Immature natural killer cell (primary cell): ENCODE results near the gene PABPN1L. TPM values are rescaled to one million over a fixed set of nuclear protein-coding genes. Genes with fewer than 3 reads are reported as not detected.
A peak's percentile ranks its signal among the peaks of the same experiment; 100 is the strongest.

Experiments used
- DNase-seq, 3 donors: peaks; one replicate each; pipeline ENCODE4 v3.0.0; 2022; ENCODE audit warnings: mixed read lengths in 1 of 3
- H3K27ac Mint-ChIP-seq, 6 donors: one replicate each; pipeline ENCODE4 v1.8.0; 2020; ENCODE audit warnings: mixed read lengths in 6 of 6, mild to moderate bottlenecking in 5 of 6, inconsistent platforms in 4 of 6, moderate library complexity in 3 of 6
- H3K27me3 Mint-ChIP-seq, 3 donors: one replicate each; pipeline ENCODE4 v1.8.0; 2020 to 2021; ENCODE audit warnings: low read depth in 3 of 3, mild to moderate bottlenecking in 3 of 3, mixed read lengths in 3 of 3, moderate library complexity in 3 of 3, inconsistent platforms in 1 of 3
- H3K36me3 Mint-ChIP-seq, 3 donors: one replicate each; pipeline ENCODE4 v1.8.0; 2020; ENCODE audit warnings: mixed read lengths in 3 of 3, inconsistent platforms in 2 of 3, mild to moderate bottlenecking in 2 of 3
- H3K4me1 Mint-ChIP-seq, 2 donors: one replicate each; pipeline ENCODE4 v1.8.0; 2020; ENCODE audit warnings: inconsistent platforms in 2 of 2, mild to moderate bottlenecking in 2 of 2, mixed read lengths in 2 of 2, moderate library complexity in 1 of 2
- H3K4me3 Mint-ChIP-seq, 5 donors: one replicate each; pipeline ENCODE4 v1.8.0; 2020; ENCODE audit warnings: mild to moderate bottlenecking in 5 of 5, mixed read lengths in 5 of 5, inconsistent platforms in 3 of 5, moderate library complexity in 3 of 5
- H3K9me3 Mint-ChIP-seq, 6 donors: one replicate each; pipeline ENCODE4 v1.8.0; 2020; ENCODE audit warnings: mild to moderate bottlenecking in 6 of 6, mixed read lengths in 6 of 6, inconsistent platforms in 4 of 6, moderate library complexity in 3 of 6
- polyA plus RNA-seq, 3 donors: library from polyadenylated mRNA; unstranded; fragments of 300-500 nt; fragmentation: Illumina TruSeq; gene quantifications; one replicate each; pipeline ENCODE4 v1.2.3, GENCODE V29; 2021

Gene PABPN1L, protein sequence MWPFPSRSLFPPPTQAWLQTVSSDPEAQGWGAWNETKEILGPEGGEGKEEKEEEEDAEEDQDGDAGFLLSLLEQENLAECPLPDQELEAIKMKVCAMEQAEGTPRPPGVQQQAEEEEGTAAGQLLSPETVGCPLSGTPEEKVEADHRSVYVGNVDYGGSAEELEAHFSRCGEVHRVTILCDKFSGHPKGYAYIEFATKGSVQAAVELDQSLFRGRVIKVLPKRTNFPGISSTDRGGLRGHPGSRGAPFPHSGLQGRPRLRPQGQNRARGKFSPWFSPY
- polyA plus RNA-seq, result not detected

DNA sequence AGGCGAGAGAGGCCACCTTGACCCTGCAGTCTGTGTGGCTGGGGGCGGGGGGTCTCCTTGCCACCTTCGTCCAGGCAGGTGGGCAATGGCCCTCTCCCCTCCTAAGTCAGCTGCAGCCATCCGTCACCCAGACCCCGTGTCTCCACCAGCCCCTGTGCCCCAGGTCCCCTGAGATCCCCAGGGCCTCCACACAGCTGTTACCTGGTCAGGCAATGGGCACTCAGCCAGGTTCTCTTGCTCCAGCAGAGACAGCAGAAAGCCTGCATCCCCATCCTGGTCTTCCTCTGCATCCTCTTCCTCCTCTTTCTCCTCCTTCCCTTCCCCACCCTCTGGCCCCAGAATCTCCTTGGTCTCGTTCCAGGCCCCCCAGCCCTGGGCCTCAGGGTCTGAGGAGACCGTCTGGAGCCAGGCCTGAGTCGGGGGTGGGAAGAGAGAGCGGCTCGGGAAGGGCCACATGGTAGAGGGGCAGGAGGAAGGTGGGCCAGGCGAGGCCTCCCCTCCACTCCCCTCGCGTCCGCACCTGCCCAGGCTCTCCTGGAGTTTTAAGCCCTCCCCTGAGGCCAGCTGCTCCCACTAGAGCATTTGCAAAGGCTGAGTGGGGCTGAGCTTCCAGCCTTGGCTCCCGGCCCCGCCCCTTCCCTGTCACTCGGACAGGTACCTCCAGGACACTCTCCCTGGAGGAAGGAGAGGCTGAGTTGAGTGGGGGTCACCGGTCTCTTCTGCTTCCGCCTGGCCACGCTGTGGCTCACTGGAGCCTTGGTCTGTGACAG lies at the start of gene PABPN1L:
PABPN1L (minus strand) TSS at position 510 of the 770 bp plus-strand sequence; CDS start at position 456, 54 bp downstream.
- Mint-ChIP-seq H3K4me3 (no peak within 1 kb of the TSS), H3K4me1 (peaks cover 0 to 1% of the 10 kb centered on the region in 2 donors), H3K9me3 (no peaks in the 10 kb centered on the region), H3K27me3 (peaks cover 4 to 10% (median 9%) of the 10 kb centered on the region in 3 donors), H3K27ac (no peak within 1 kb of the TSS), H3K36me3 (peaks cover 0 to 3% (median 0%) of the 10 kb centered on the region in 3 donors)
- DNase-seq, result no peak

GRCh38 chr16:88915639-88916327 lies 49.3 kb upstream of the PABPN1L start:
- Mint-ChIP-seq H3K27me3 (peaks cover 0 to 2% (median 0%) of the 10 kb centered on the region in 3 donors), H3K4me1 (no peaks in the 10 kb centered on the region), H3K27ac (no peak overlapping the region), H3K9me3 (no peaks in the 10 kb centered on the region), H3K4me3 (no peak overlapping the region), H3K36me3 (no peaks in the 10 kb centered on the region)
- DNase-seq, result no peak

DNA sequence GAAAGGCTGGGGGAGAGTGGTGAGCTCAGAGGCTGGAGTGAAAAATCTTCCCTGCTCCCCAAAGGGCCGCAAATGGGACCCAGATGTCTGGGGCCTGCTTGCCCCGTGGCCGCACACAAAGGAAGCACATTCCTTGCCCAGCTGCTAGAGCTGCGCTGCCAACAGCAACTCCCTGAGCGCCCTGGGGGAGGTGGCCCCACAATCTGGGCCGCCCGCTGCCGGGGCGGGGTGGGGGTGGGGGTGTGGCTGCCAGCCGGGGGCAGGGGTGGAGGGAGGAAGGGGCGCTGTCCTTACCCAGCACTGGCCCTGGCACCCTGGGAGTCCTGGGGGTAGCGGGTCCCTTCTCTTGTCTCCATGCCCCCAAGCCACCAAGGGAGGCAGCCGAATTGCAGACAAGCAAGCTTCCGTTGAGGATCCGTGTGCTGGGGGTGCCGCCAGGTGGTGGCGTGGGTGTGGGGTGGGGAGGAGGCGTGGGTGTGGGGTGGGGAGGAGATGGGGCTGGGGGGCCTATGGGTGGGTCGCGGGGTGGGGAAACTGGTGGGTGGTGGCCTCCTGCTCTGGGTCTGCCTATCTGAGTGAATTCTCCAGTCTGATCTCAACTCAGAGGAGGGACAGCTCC lies 48.4 kb upstream of the PABPN1L start:
- Mint-ChIP-seq H3K9me3 (no peaks in the 10 kb centered on the region), H3K4me1 (no peaks in the 10 kb centered on the region), H3K27me3 (peaks cover 0 to 2% (median 1%) of the 10 kb centered on the region in 3 donors), H3K27ac (no peak overlapping the region), H3K4me3 (no peak overlapping the region), H3K36me3 (no peaks in the 10 kb centered on the region)
- DNase-seq, result no peak

GRCh38 chr16:88913870-88914269 lies 47.4 kb upstream of the PABPN1L start:
- Mint-ChIP-seq H3K4me1 (no peaks in the 10 kb centered on the region), H3K27me3 (peaks cover 0 to 2% (median 1%) of the 10 kb centered on the region in 3 donors)

GRCh38 chr16:88913001-88913612 lies 46.6 kb upstream of the PABPN1L start:
- no peaks in the 10 kb centered on the region for H3K4me1 Mint-ChIP-seq
- peaks cover 0 to 2% (median 1%) of the 10 kb centered on the region in 3 donors for H3K27me3 Mint-ChIP-seq
- H3K36me3 Mint-ChIP-seq, result no peaks in the 10 kb centered on the region
- no peak overlapping the region for H3K4me3 Mint-ChIP-seq
- no peak overlapping the region for H3K27ac Mint-ChIP-seq
- DNase-seq, result no peak
- H3K9me3 Mint-ChIP-seq, result no peaks in the 10 kb centered on the region

More at GRCh38 chr16:88913870-88914269, 47.4 kb upstream of the PABPN1L start:
- Mint-ChIP-seq H3K36me3 (no peaks in the 10 kb centered on the region), H3K4me3 (no peak overlapping the region), H3K27ac (no peak overlapping the region), H3K9me3 (no peaks in the 10 kb centered on the region)
- no peak for DNase-seq

GRCh38 chr16:88912556-88912955 lies 46.1 kb upstream of the PABPN1L start:
- Mint-ChIP-seq H3K36me3 (no peaks in the 10 kb centered on the region), H3K4me3 (no peak overlapping the region)

DNA sequence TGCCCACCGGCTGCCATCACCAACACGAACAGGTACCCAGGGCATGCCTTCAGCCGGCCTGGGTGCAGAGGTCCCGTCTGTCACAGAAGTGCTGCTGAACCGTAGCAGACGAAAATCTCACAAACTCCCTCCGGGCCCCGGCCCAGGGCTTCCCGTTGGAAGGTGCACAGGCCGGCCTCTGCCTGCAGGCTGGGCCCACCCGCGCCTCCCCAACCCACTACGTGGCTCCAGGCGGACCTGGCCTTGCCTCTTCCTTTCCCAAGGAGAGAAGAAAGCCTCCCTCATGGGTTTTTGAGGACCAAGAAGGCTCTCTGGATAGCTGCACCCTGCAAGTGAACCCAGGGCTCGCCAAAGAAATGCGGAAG lies 45.5 kb upstream of the PABPN1L start:
- Mint-ChIP-seq H3K9me3 (no peaks in the 10 kb centered on the region), H3K36me3 (no peaks in the 10 kb centered on the region), H3K27ac (no peak overlapping the region), H3K27me3 (peaks cover 0 to 2% (median 1%) of the 10 kb centered on the region in 3 donors), H3K4me1 (no peaks in the 10 kb centered on the region), H3K4me3 (no peak overlapping the region)
- no peak for DNase-seq

More at GRCh38 chr16:88912556-88912955, 46.1 kb upstream of the PABPN1L start:
- H3K4me1 Mint-ChIP-seq, result no peaks in the 10 kb centered on the region
- H3K27ac Mint-ChIP-seq, result peak overlapping the region in 1 of 6 donors; percentile 41
- no peak for DNase-seq
- peaks cover 0 to 2% (median 1%) of the 10 kb centered on the region in 3 donors for H3K27me3 Mint-ChIP-seq
- no peaks in the 10 kb centered on the region for H3K9me3 Mint-ChIP-seq

GRCh38 chr16:88911136-88911945 lies 44.9 kb upstream of the PABPN1L start:
- H3K27ac Mint-ChIP-seq, result no peak overlapping the region
- H3K9me3 Mint-ChIP-seq, result no peaks in the 10 kb centered on the region
- H3K36me3 Mint-ChIP-seq, result no peaks in the 10 kb centered on the region
- H3K4me3 Mint-ChIP-seq, result no peak overlapping the region
- H3K4me1 Mint-ChIP-seq, result peaks cover under 1 to 1% of the 10 kb centered on the region in 2 donors
- DNase-seq, result no peak
- peaks cover 0 to 2% (median 1%) of the 10 kb centered on the region in 3 donors for H3K27me3 Mint-ChIP-seq

DNA sequence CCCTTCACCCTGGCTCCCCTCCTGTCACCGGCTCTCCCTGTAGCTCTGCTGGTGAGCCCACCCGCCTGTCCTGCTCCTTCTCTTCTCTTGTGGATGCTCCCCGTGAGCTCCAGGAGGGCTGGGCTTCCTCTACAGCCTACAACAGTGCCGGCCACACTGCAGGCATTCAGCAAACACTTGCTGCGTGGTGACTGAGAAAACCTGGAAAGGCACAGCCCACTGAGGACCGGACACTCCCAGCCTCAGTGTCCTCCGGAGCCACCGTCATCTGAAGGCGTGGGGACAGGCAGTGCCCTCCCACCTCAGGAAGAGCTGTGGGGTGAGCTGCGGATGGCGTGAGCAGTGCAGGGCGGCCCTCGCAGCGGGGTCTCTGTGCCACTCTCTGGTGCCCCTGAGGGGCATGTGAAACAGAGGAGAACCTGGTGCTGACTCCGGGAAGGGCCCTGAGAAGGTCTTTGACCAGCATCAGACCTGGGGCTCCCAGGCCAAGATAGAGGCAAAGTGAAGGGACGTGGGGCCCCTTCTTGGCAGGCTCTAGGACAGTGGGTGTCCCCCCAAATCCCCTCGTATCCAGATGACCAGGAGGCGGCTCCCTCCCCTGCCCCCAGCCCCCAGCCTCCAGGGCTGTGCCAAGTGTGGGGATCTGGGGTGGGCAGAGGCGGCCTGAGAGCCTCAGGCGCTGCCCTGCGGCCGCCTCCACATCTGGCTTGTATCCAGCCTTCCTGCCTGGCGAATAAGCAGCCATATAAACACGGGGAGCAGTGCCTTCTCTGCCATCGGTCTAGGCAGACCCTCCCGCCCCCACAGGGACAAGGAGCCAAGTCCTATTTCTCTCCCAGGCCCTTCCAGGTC lies 44.0 kb upstream of the PABPN1L start:
- Mint-ChIP-seq H3K4me3 (no peak overlapping the region), H3K27me3 (peaks cover 0 to 2% (median 1%) of the 10 kb centered on the region in 3 donors), H3K4me1 (peaks cover 4 to 6% of the 10 kb centered on the region in 2 donors), H3K36me3 (no peaks in the 10 kb centered on the region), H3K27ac (no peak overlapping the region), H3K9me3 (no peaks in the 10 kb centered on the region)
- DNase-seq, result no peak

- Mint-ChIP-seq H3K4me1 (peaks cover 4 to 6% of the 10 kb centered on the region in 2 donors), H3K4me3 (no peak overlapping the region), H3K9me3 (no peaks in the 10 kb centered on the region), H3K27ac (no peak overlapping the region), H3K36me3 (no peaks in the 10 kb centered on the region), H3K27me3 (peaks cover 0 to 2% (median 1%) of the 10 kb centered on the region in 3 donors)
- no peak for DNase-seq
Measured at GRCh38 chr16:88909431-88910210, 43.2 kb upstream of the PABPN1L start.

DNA sequence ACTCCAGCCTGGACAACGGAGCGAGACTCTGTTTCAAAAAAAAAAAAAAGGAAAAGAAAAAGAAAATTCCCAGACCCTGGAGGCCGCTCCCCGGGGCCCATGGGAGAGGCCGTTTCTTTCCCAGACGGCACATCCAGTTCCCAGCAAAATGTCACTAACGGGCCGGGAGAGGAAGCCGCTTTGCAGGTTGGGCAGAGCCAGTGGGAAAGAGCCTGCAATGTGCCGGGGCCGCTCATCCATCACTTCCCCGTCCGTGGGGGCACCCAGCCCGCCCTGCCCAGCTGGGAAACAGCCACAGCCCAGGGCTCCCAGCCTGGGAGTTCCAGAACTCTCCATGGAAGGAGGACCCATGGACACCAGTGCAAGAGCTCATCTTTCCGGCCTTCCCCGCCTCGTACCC lies 41.8 kb upstream of the PABPN1L start:
- Mint-ChIP-seq H3K27me3 (peaks cover 0 to 1% (median 0%) of the 10 kb centered on the region in 3 donors), H3K4me3 (no peak overlapping the region), H3K4me1 (peaks cover 4 to 6% of the 10 kb centered on the region in 2 donors), H3K36me3 (no peaks in the 10 kb centered on the region), H3K27ac (no peak overlapping the region), H3K9me3 (no peaks in the 10 kb centered on the region)
- DNase-seq, result no peak
